GM18517 (cell line): ENCODE data around the gene SHLD1.
A peak's percentile ranks its signal among the peaks of the same experiment; 100 is the strongest.
"Not testable (repeated sequence)": the region's sequence is repeated elsewhere in the genome, so short reads cannot be mapped to it uniquely, and the experiment has no call there.

ENCODE experiments used
- ATAC-seq: cut with Tn5 transposase; IDR thresholded peaks from one replicate; pipeline ENCODE4 v1.9.1; 2021; ENCODE audit warnings: mild to moderate bottlenecking, moderate library complexity; ENCODE audit not compliant: unreplicated experiment

SHLD1 gene

GRCh38 chr20:5735845-5736510 lies 14.2 kb upstream of the SHLD1 start:
- no peak for ATAC-seq

GRCh38 chr20:5737619-5737953 lies 12.6 kb upstream of the SHLD1 start:
- ATAC-seq = no peak

- no peak for ATAC-seq
These were observed 12.2 kb upstream of the SHLD1 start for GRCh38 chr20:5737966-5738365.

- not testable (repeated sequence) for ATAC-seq
These were observed 9.6 kb upstream of the SHLD1 start for GRCh38 chr20:5740643-5741042.

- no peak for ATAC-seq
These were observed 9.1 kb upstream of the SHLD1 start for GRCh38 chr20:5741089-5741488.

- ATAC-seq = no peak
These were observed 8.2 kb upstream of the SHLD1 start for GRCh38 chr20:5742041-5742440.

- no peak for ATAC-seq
These were observed 4.7 kb upstream of the SHLD1 start for GRCh38 chr20:5745416-5746030.

- no peak for ATAC-seq
These were observed 4.1 kb upstream of the SHLD1 start for GRCh38 chr20:5746064-5746463.

- no peak for ATAC-seq
These were observed 2.0 kb upstream of the SHLD1 start for GRCh38 chr20:5748246-5748645.

GRCh38 chr20:5749512-5749951 lies 669 bp upstream of the SHLD1 start:
- not testable (repeated sequence) for ATAC-seq

GRCh38 chr20:5751856-5752255 lies 1.7 kb downstream of the SHLD1 start:
- no peak for ATAC-seq

- ATAC-seq = no peak
These were observed 3.6 kb downstream of the SHLD1 start for GRCh38 chr20:5753814-5754213.

GRCh38 chr20:5757949-5758348 lies 7.7 kb downstream of the SHLD1 start:
- no peak for ATAC-seq

GRCh38 chr20:5766085-5766764 lies 16.0 kb downstream of the SHLD1 start:
- no peak for ATAC-seq

- ATAC-seq = no peak
These were observed 17.4 kb downstream of the SHLD1 start for GRCh38 chr20:5767493-5768098.

- ATAC-seq = no peak
These were observed 20.2 kb downstream of the SHLD1 start for GRCh38 chr20:5770231-5770986.

GRCh38 chr20:5770987-5771318 lies 20.8 kb downstream of the SHLD1 start:
- ATAC-seq = peak; percentile 52

GRCh38 chr20:5772704-5773103 lies 22.5 kb downstream of the SHLD1 start:
- ATAC-seq = no peak

GRCh38 chr20:5773589-5773988 lies 23.4 kb downstream of the SHLD1 start:
- no peak for ATAC-seq

GRCh38 chr20:5776077-5776476 lies 25.9 kb downstream of the SHLD1 start:
- ATAC-seq = no peak
